ENCODE data around the gene RINT1. TPM values are rescaled to one million over a fixed set of nuclear protein-coding genes. Genes with fewer than 3 reads are reported as not detected.

RINT1 gene
- total and polyA plus RNA-seq, 2 of the 13 experiments (the other 11 are each of a cell fraction or from before 2014, with no cell fraction given) = 14.7 to 19.3 TPM

DNA sequence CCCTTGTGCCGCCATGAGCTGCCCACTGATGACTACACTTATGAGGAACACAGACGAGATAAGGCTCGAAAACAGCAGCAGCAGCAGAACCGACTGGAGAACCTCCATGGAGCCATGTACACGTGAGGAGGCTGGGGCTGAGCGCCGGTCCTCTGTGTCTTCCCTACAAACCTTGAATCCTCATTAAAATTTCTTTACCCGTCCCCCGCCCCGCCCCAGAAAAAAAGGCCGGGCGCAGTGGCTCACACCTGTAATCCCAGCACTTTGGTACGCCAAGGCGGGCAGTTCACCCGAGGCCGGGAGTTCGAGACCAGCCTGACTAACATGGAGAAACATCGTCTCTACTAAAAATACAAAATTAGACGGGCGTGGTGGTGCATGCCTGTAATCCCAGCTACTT, 1.5 kb upstream of the RINT1 start:
- in situ Hi-C loops (cut with HindIII; ENCODE audit: extremely low pct_ligation_motif_present, low pct_unique_long_range_greater_than_20kb) (no loop called here), intact Hi-C loops (cut with micrococcal nuclease; ENCODE audit: unreplicated experiment) (no loop called here)
- ATAC-seq (no peak), DNase-seq (ENCODE audit: low spot score) (no peak), FAIRE-seq (no peak)
- H3K27me3 ChIP-seq (ENCODE audit: control insufficient read depth in 1 of 2, insufficient read depth in 2 of 2, low read length in 2 of 2) = no peaks in the 10 kb centered on the region; a peak in 1 of 5 replicates
- no peaks in the 10 kb centered on the region for H4K20me1 ChIP-seq (ENCODE audit: insufficient read depth, low read length)
- BruUV-seq (replicated peaks) = no TSS peak
- no peak overlapping the region for H2AFZ ChIP-seq (ENCODE audit: low read length)
- no peak overlapping the region for H3K4me3 ChIP-seq (replicated peaks in 1 of 3; ENCODE audit: insufficient read depth in 1 of 3, low read depth in 2 of 3, low read length in 3 of 3)
- H3K9me3 ChIP-seq (ENCODE audit: low read length) = no peaks in the 10 kb centered on the region
- no peak overlapping the region for H3K9ac ChIP-seq (ENCODE audit: insufficient read depth, low read depth, low read length)
- H3K4me1 ChIP-seq (ENCODE audit: insufficient read depth, low read length) = peaks cover 14% of the 10 kb centered on the region
- TF ChIP-seq ZNF709 (CRISPR knock-in tag; IDR thresholded peaks at IDR 0.05) (no peak), SOX13 (IDR thresholded peaks at IDR 0.05) (no peak), SOX13 (CRISPR knock-in tag; conservative IDR thresholded peaks at IDR 0.05 in 1 of 2, IDR thresholded peaks at IDR 0.05 in 1 of 2) (no peak), ARID3A (IDR thresholded peaks at IDR 0.05; ENCODE audit: low read depth, low read length) (no peak), TBP (CRISPR knock-in tag; IDR thresholded peaks at IDR 0.05) (no peak), ZFYVE20 (CRISPR knock-in tag; IDR thresholded peaks at IDR 0.05; ENCODE audit: borderline replicate concordance, low read depth) (no peak), MED1 (CRISPR knock-in tag; IDR thresholded peaks at IDR 0.05) (no peak), RORA (CRISPR knock-in tag; IDR thresholded peaks at IDR 0.05) (no peak), TGIF2 (CRISPR knock-in tag; IDR thresholded peaks at IDR 0.05) (no peak), NFE2L2 (IDR thresholded peaks at IDR 0.05; ENCODE audit: low read length) (no peak), LBX2 (CRISPR knock-in tag; IDR thresholded peaks at IDR 0.05; ENCODE audit: borderline replicate concordance) (no peak), PCBP1 (IDR thresholded peaks at IDR 0.05; ENCODE audit: borderline replicate concordance, low read depth, low read length) (no peak), ZBTB1 (CRISPR knock-in tag; IDR thresholded peaks at IDR 0.05; ENCODE audit: borderline replicate concordance) (no peak), ZNF124 (CRISPR knock-in tag; IDR thresholded peaks at IDR 0.05) (no peak)
- TF ChIP-seq, protein P1, sequence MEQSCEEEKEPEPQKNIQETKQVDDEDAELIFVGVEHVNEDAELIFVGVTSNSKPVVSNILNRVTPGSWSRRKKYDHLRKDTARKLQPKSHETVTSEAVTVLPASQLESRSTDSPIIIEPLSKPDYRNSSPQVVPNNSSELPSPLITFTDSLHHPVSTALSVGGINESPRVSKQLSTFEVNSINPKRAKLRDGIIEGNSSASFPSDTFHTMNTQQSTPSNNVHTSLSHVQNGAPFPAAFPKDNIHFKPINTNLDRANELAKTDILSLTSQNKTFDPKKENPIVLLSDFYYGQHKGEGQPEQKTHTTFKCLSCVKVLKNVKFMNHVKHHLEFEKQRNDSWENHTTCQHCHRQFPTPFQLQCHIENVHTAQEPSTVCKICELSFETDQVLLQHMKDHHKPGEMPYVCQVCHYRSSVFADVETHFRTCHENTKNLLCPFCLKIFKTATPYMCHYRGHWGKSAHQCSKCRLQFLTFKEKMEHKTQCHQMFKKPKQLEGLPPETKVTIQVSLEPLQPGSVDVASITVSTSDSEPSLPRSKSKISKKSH (CRISPR knock-in tag; IDR thresholded peaks at IDR 0.05; ENCODE audit: borderline replicate concordance) = no peak
- TF ChIP-seq, protein P2, sequence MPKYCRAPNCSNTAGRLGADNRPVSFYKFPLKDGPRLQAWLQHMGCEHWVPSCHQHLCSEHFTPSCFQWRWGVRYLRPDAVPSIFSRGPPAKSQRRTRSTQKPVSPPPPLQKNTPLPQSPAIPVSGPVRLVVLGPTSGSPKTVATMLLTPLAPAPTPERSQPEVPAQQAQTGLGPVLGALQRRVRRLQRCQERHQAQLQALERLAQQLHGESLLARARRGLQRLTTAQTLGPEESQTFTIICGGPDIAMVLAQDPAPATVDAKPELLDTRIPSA (CRISPR knock-in tag; IDR thresholded peaks at IDR 0.05; ENCODE audit: borderline replicate concordance) = no peak
- TF ChIP-seq, protein P3, sequence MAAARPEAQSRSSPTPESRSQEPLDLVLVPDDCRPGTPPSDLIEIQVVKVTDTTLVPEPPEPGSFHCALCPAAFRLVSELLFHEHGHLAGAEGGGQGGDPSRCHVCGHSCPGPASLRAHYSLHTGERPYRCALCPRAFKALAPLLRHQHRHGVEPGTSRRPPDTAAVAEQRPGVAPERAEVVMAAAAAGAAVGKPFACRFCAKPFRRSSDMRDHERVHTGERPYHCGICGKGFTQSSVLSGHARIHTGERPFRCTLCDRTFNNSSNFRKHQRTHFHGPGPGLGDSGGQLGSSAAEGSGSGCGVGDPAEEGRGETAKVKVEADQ (CRISPR knock-in tag; IDR thresholded peaks at IDR 0.05; ENCODE audit: borderline replicate concordance) = no peak
- TF ChIP-seq, protein P4, sequence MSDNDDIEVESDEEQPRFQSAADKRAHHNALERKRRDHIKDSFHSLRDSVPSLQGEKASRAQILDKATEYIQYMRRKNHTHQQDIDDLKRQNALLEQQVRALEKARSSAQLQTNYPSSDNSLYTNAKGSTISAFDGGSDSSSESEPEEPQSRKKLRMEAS (IDR thresholded peaks at IDR 0.05) = no peak
- H3K4me2 ChIP-seq (ENCODE audit: low read depth, low read length) = peak overlapping the region; percentile 93
- POLR2A ChIA-PET = no interaction called here
- no peak overlapping the region for H3K27ac ChIP-seq (ENCODE audit: extremely low read length, insufficient read depth, low read length)
- H3K36me3 ChIP-seq (replicated peaks in 1 of 2; ENCODE audit: control insufficient read depth in 1 of 2, insufficient read depth in 2 of 2, low read length in 2 of 2) = peaks cover 2% of the 10 kb centered on the region in 2 experiments; a peak in 2 of 5 replicates
- CTCF ChIA-PET (ENCODE audit: low intra/inter-chr PET ratio, low total read pairs) = no interaction called here
- peaks cover 23% of the 10 kb centered on the region for H3K79me2 ChIP-seq (ENCODE audit: insufficient read depth, low read length)
- 97% methylated on average over 20 of the region's 20 CpGs for WGBS (ENCODE audit: low lambda C conversion rate)
